ENCODE results near the gene CCDC157. TPM values are rescaled to one million over a fixed set of nuclear protein-coding genes. Genes with fewer than 3 reads are reported as not detected.
A peak's percentile ranks its signal among the peaks of the same experiment; 100 is the strongest.

The CCDC157 gene
- total RNA-seq, 2 experiments from 2014 or later, result 2.2 to 2.4 TPM

DNA sequence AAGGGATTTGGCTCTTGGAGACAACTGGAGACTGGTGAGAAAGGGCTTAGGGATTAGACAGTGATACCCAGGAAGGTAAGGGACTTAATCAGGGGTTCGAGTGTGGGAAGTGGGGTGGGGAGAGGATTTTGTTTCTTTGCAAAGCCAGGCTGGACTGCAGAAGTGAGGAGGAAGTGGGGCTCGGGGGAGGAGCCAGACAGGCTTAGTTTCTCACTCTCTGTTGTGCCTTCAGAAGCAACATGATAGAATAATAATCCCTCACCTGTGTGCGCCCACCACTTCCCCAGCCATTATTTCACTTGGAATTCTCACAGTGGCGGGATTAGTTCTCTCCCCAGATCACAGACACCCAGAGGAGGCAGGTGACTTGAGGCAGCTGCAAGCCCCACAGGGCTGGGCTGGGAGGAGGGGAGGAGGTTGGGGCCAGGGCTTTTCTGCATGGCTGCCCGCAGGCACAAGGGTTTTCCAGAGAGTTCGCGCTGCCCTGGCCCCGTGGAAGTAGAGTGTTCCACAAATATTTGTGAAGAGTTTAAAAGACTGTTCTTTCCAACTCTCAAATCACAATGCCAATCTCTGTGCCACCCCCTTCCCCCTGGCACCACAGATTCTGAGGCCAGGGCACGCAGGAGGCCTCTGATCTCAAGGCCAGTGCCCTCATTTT, 36.0 kb downstream of the CCDC157 start:
- peak; percentile 47 for DNase-seq
- POLR2A ChIA-PET, result interaction anchor here (0.9 to 2.8 kb wide), 9 partner anchors 12 to 130 kb away, joined by 3 to 20 read pairs (median 3); partner anchors contain the start of genes CASTOR1 and MTFP1
- intact Hi-C loops (cut with micrococcal nuclease), result no loop called here

DNA sequence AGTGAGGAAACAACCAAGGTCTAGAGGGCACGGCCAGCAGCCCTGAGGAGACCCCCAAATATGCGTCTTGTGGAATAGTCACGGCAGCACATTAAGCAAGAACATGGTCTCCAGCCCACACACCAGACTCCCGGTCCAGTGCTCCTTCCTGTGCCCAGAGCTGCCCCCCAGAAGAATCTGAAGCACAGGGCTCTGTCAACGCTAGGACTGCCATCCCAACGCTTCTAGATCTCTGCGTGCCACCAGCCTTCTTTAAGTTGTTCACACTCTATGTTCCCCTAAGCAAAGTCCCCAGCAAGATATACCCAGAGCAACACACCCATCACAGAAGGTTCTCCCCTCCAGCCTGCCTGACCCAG, 36.5 kb downstream of the CCDC157 start:
- CTCF ChIA-PET, result interaction anchor here (3.1 to 21.0 kb wide), 4 partner anchors 12 to 101 kb away, joined by 7 to 472 read pairs (median 78); partner anchors contain the start of genes CASTOR1 and MTFP1
- Mint-ChIP-seq H3K36me3 (ENCODE audit: low read depth) (no peaks in the 10 kb centered on the region), H3K4me1 (ENCODE audit: low read depth) (peaks cover 38% of the 10 kb centered on the region), H3K27ac (no peak overlapping the region), H3K9me3 (no peaks in the 10 kb centered on the region), H3K27me3 (no peaks in the 10 kb centered on the region), H3K4me3 (no peak overlapping the region)
- DNase-seq, result no peak
- ATAC-seq, result no peak
- POLR2A ChIA-PET, result interaction anchor here (1.4 kb wide), 2 partner anchors 58 to 104 kb away, joined by 3 to 5 read pairs; partner anchors contain the start of gene CASTOR1
- TF ChIP-seq, protein P1, sequence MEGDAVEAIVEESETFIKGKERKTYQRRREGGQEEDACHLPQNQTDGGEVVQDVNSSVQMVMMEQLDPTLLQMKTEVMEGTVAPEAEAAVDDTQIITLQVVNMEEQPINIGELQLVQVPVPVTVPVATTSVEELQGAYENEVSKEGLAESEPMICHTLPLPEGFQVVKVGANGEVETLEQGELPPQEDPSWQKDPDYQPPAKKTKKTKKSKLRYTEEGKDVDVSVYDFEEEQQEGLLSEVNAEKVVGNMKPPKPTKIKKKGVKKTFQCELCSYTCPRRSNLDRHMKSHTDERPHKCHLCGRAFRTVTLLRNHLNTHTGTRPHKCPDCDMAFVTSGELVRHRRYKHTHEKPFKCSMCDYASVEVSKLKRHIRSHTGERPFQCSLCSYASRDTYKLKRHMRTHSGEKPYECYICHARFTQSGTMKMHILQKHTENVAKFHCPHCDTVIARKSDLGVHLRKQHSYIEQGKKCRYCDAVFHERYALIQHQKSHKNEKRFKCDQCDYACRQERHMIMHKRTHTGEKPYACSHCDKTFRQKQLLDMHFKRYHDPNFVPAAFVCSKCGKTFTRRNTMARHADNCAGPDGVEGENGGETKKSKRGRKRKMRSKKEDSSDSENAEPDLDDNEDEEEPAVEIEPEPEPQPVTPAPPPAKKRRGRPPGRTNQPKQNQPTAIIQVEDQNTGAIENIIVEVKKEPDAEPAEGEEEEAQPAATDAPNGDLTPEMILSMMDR (IDR thresholded peaks at IDR 0.05), result no peak
- intact Hi-C loops (cut with micrococcal nuclease), result no loop called here

More for the DNA sequence above, 36.0 kb downstream of the CCDC157 start:
- Mint-ChIP-seq H3K27me3 (no peaks in the 10 kb centered on the region), H3K9me3 (no peaks in the 10 kb centered on the region), H3K4me1 (ENCODE audit: low read depth) (peaks cover 33% of the 10 kb centered on the region), H3K27ac (peak overlapping the region; percentile 76), H3K36me3 (ENCODE audit: low read depth) (no peaks in the 10 kb centered on the region), H3K4me3 (peak overlapping the region; percentile 2)
- ATAC-seq, result no peak
- TF ChIP-seq, protein P1 (IDR thresholded peaks at IDR 0.05), result no peak
- CTCF ChIA-PET, result interaction anchor here (0.8 to 21.0 kb wide), 13 partner anchors 9 to 285 kb away, joined by 3 to 472 read pairs (median 7); partner anchors contain the start of genes CASTOR1 and MTFP1

DNA sequence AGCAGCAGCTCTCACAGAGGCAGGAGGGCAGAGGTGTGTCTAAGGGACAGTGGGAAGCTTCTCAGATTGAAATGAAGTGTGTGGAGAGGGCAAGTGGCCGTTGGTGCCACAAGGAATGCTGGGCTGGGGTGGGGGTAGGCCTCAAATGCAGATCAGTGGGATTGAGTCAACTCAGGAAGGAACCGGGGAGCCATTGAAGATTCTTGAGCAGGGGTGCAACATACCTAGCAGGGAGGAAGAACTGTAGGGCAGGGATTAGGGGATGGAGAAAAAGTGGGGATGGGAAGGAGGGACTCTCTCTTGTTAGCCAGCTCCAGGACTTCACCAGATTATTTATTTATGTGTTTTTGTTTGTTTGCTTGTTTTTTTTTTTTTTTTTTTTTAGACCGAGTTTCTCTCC, 37.1 kb downstream of the CCDC157 start:
- CTCF ChIA-PET, result interaction anchor here (4.6 to 21.0 kb wide), 3 partner anchors 31 to 102 kb away, joined by 18 to 472 read pairs (median 138); partner anchors contain the start of genes CASTOR1 and MTFP1
- intact Hi-C loops (cut with micrococcal nuclease), result no loop called here
- POLR2A ChIA-PET, result interaction anchor here (1.0 to 1.4 kb wide), 2 partner anchors 33 to 105 kb away, joined by 4 to 5 read pairs; partner anchors contain the start of gene CASTOR1
- Mint-ChIP-seq H3K4me1 (ENCODE audit: low read depth) (peaks cover 44% of the 10 kb centered on the region), H3K27ac (no peak overlapping the region), H3K4me3 (no peak overlapping the region), H3K36me3 (ENCODE audit: low read depth) (no peaks in the 10 kb centered on the region), H3K9me3 (no peaks in the 10 kb centered on the region), H3K27me3 (no peaks in the 10 kb centered on the region)
- ATAC-seq (no peak), DNase-seq (no peak)
- TF ChIP-seq, protein P1 (IDR thresholded peaks at IDR 0.05), result no peak

DNA sequence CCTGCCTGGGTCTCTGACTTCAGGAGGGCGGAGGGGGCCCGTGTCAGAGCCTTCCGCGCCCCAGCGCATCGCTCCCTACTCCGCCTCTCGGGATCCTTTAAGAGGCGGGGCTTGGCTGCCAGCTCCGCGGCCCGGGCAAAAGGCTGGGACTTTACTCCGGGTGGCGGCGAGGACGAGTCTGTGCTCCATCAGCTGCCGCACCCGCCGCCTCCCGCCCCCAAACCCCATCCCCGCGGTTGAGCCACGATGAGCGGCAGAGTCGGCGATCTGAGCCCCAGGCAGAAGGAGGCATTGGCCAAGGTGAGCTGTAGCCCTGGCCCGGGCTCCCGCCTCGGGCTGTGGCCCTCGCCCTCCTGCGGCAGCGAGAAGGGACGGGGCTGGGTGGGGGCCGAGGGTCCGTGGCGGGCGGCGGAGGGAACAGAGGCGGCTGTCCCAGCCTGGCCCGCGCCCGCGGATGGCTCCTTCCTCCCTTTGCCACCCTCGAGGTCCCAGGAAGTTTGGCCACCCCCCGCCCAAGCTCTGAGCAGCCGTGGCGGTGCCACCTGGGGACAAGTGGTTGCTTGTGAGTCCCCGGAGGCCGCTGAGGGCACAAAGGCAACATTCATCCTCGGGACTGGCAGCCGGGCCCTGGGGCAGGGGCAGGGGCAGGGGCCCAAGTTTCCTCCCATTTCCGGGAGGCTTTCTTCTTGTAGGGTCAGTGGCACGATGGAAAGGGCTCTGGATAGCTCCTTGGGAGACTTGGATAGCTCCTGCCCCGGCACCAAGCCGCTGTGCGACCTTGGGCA, 40.3 kb downstream of the CCDC157 start, which contains the start of gene SEC14L2:
TSS of gene SEC14L2 (plus strand) at position 148 of the 785 bp plus-strand sequence. CDS start at position 247, 99 bp downstream.
- TF ChIP-seq, protein P1 (IDR thresholded peaks at IDR 0.05), result no peak
- Mint-ChIP-seq H3K27me3 (no peaks in the 10 kb centered on the region), H3K9me3 (no peaks in the 10 kb centered on the region), H3K4me1 (ENCODE audit: low read depth) (peaks cover 45% of the 10 kb centered on the region), H3K4me3 (peak within 1 kb of the TSS; percentile 85), H3K36me3 (ENCODE audit: low read depth) (peaks cover 9% of the 10 kb centered on the region), H3K27ac (peak within 1 kb of the TSS; percentile 74)
- intact Hi-C loops (cut with micrococcal nuclease), result no loop called here
- ATAC-seq (peak; percentile 83), DNase-seq (peak; percentile 75)
- CTCF ChIA-PET, result interaction anchor here (0.9 to 21.0 kb wide), 17 partner anchors 9 to 135 kb away, joined by 3 to 472 read pairs (median 4); partner anchors contain the start of genes CASTOR1, MTFP1 and RNF215
- POLR2A ChIA-PET, result interaction anchor here (0.6 to 6.3 kb wide), 12 partner anchors 9 to 594 kb away, joined by 3 to 48 read pairs (median 4); partner anchors contain the start of genes CASTOR1, LIF and MTFP1

All from activated CD8-positive, alpha-beta T cell treated with anti-CD3 and anti-CD28 coated beads for 36 hours (primary cell).